GM12875 (cell line): ENCODE measurements around the gene MYL12A.

Experiments used
- H3K4me3 ChIP-seq: one replicate; pipeline ENCODE4 v1.5.1; 2011; ENCODE audit warnings: low read depth, low read length, control low read depth
- CTCF ChIP-seq: IDR thresholded peaks from 2 replicates; pipeline ENCODE4 v1.5.1; 2011; ENCODE audit warnings: low read depth, mild to moderate bottlenecking, control low read depth, inconsistent platforms, low read length, moderate library complexity, borderline replicate concordance; ENCODE audit not compliant: insufficient read depth

MYL12A gene

GRCh38 chr18:3211236-3211992 lies 36.2 kb upstream of the MYL12A start:
- no peak for TF ChIP-seq CTCF
- H3K4me3 ChIP-seq: no peak overlapping the region

GRCh38 chr18:3212657-3213056 lies 34.9 kb upstream of the MYL12A start:
- no peak overlapping the region for H3K4me3 ChIP-seq
- no peak for TF ChIP-seq CTCF

GRCh38 chr18:3213300-3214059 lies 34.1 kb upstream of the MYL12A start:
- no peak overlapping the region for H3K4me3 ChIP-seq
- TF ChIP-seq CTCF: no peak

GRCh38 chr18:3214855-3215637 lies 32.6 kb upstream of the MYL12A start:
- TF ChIP-seq CTCF: no peak
- H3K4me3 ChIP-seq: no peak overlapping the region

GRCh38 chr18:3216987-3217386 lies 30.6 kb upstream of the MYL12A start:
- TF ChIP-seq CTCF: no peak
- no peak overlapping the region for H3K4me3 ChIP-seq

- no peak overlapping the region for H3K4me3 ChIP-seq
- no peak for TF ChIP-seq CTCF
Observed at GRCh38 chr18:3217948-3218647, 29.5 kb upstream of the MYL12A start.
